ENCODE measurements around the gene EPHB2.

The EPHB2 gene

GRCh38 chr1:22903113-22903512, 192.5 kb downstream of the EPHB2 start:
- Histone ChIP-seq H3K27ac (no peak overlapping the region), H3K4me3 (ENCODE audit: low read depth in 1 of 2, low read length in 1 of 2) (no peak overlapping the region), H3K9me3 (no peaks in the 10 kb centered on the region), H3K36me3 (no peaks in the 10 kb centered on the region), H3K27me3 (peaks cover 36% of the 10 kb centered on the region), H3K4me1 (ENCODE audit: control insufficient read depth in 1 of 2, insufficient read depth in 1 of 2, low read depth in 1 of 2, low read length in 1 of 2) (no peaks in the 10 kb centered on the region)
- no peak for TF ChIP-seq CTCF (IDR thresholded peaks at IDR 0.05)

- no peak overlapping the region for H3K27ac ChIP-seq
- H3K27me3 ChIP-seq, result peaks cover 17% of the 10 kb centered on the region
- no peak overlapping the region for H3K4me3 ChIP-seq (ENCODE audit: low read depth in 1 of 2, low read length in 1 of 2)
- TF ChIP-seq CTCF (IDR thresholded peaks at IDR 0.05), result no peak
- no peaks in the 10 kb centered on the region for H3K4me1 ChIP-seq (ENCODE audit: control insufficient read depth in 1 of 2, insufficient read depth in 1 of 2, low read depth in 1 of 2, low read length in 1 of 2)
- H3K36me3 ChIP-seq, result no peaks in the 10 kb centered on the region
- H3K9me3 ChIP-seq, result no peaks in the 10 kb centered on the region
Observed at GRCh38 chr1:22906968-22907367, 196.3 kb downstream of the EPHB2 start.

GRCh38 chr1:22907528-22907927, 196.9 kb downstream of the EPHB2 start:
- Histone ChIP-seq H3K4me3 (ENCODE audit: low read depth in 1 of 2, low read length in 1 of 2) (no peak overlapping the region), H3K36me3 (no peaks in the 10 kb centered on the region), H3K9me3 (no peaks in the 10 kb centered on the region), H3K27me3 (peaks cover 11% of the 10 kb centered on the region), H3K4me1 (ENCODE audit: control insufficient read depth in 1 of 2, insufficient read depth in 1 of 2, low read depth in 1 of 2, low read length in 1 of 2) (no peaks in the 10 kb centered on the region), H3K27ac (no peak overlapping the region)
- TF ChIP-seq CTCF (IDR thresholded peaks at IDR 0.05), result no peak

GRCh38 chr1:22908880-22909426, 198.3 kb downstream of the EPHB2 start:
- H3K9me3 ChIP-seq, result no peaks in the 10 kb centered on the region
- H3K36me3 ChIP-seq, result no peaks in the 10 kb centered on the region
- TF ChIP-seq CTCF (IDR thresholded peaks at IDR 0.05), result no peak
- no peaks in the 10 kb centered on the region for H3K4me1 ChIP-seq (ENCODE audit: control insufficient read depth in 1 of 2, insufficient read depth in 1 of 2, low read depth in 1 of 2, low read length in 1 of 2)
- H3K27ac ChIP-seq, result no peak overlapping the region
- no peaks in the 10 kb centered on the region for H3K27me3 ChIP-seq
- H3K4me3 ChIP-seq (ENCODE audit: low read depth in 1 of 2, low read length in 1 of 2), result no peak overlapping the region

GRCh38 chr1:22910286-22910685, 199.6 kb downstream of the EPHB2 start:
- H3K27ac ChIP-seq, result no peak overlapping the region
- no peaks in the 10 kb centered on the region for H3K9me3 ChIP-seq
- H3K36me3 ChIP-seq, result no peaks in the 10 kb centered on the region
- TF ChIP-seq CTCF (IDR thresholded peaks at IDR 0.05), result no peak
- H3K4me3 ChIP-seq (ENCODE audit: low read depth in 1 of 2, low read length in 1 of 2), result no peak overlapping the region
- peaks cover under 1% of the 10 kb centered on the region for H3K27me3 ChIP-seq
- H3K4me1 ChIP-seq (ENCODE audit: control insufficient read depth in 1 of 2, insufficient read depth in 1 of 2, low read depth in 1 of 2, low read length in 1 of 2), result no peaks in the 10 kb centered on the region
